ENCODE results near the gene GATD1. TPM values are rescaled to one million over a fixed set of nuclear protein-coding genes. Genes with fewer than 3 reads are reported as not detected.

The GATD1 gene
- total and polyA plus RNA-seq, 2 donors (not counting 1 experiment from before 2014, with no cell fraction given): 62.4 to 70.0 TPM

DNA sequence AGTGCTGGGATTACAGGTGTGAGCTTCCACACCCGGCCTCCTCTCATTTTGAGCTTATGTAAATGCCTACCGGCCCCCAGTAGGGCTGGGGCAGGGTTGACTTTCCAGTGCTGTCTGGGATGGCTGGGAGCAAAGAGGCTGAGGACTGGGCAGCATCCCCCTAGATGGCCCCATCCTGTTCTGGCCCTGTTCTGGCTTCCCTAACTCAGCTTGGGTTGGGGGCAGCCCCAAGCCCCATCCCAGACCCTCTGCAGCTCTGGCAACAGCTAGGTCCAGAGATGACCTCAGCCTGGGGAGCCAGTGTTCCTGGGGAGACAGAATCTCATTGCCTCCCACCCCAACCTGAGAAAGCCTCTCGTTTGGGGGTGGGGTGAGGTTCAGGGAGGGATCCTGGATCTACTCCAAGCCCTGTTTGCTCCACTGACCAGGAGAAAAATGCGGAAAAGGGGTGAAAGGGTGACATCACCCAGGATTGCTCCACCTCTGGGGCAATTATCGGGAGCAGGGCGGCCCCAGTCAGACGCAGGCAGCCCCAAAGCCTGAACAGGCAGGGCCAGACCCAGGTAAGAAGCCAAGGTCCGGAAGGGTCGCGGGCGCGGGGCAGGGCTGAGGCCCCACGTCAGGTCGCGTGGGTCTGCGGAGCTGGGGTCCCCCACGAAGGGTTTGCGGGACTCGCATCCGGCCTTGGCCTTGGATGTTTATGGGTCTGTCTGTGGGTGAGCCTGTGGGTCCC lies 41.3 kb upstream of the GATD1 start, which contains the start of gene PNPLA2:
Gene PNPLA2, plus strand, starts transcription at position 519 of the 733 bp plus-strand sequence. CDS start 805 bp downstream, outside the sequence.
- H3K4me1 ChIP-seq (ENCODE audit: control insufficient read depth in 2 of 2, insufficient read depth in 2 of 2, low read length in 2 of 2): peaks cover 16 to 26% of the 10 kb centered on the region in 2 donors
- no peaks in the 10 kb centered on the region for H3K27me3 ChIP-seq (replicated peaks in 1 of 4; ENCODE audit: control extremely low read depth in 1 of 4, control insufficient read depth in 3 of 4, insufficient read depth in 4 of 4, low read length in 3 of 4)
- POLR2A ChIA-PET: interaction anchor here (0.5 to 3.7 kb wide), 12 partner anchors 9 to 1564 kb away, joined by 3 to 57 read pairs (median 4); partner anchors contain the start of genes BET1L, CD151, CRACR2B and GATD1
- Mint-ChIP-seq H3K4me1 (peaks cover 20% of the 10 kb centered on the region), H3K4me3 (peak within 1 kb of the TSS; percentile 92), H3K27me3 (no peaks in the 10 kb centered on the region), H3K27ac (peak within 1 kb of the TSS; percentile 91), H3K9me3 (ENCODE audit: insufficient read depth) (no peaks in the 10 kb centered on the region)
- WGBS (ENCODE audit: insufficient coverage): 39% methylated on average over 19 of the region's 20 CpGs
- H3K27ac ChIP-seq (ENCODE audit: low read length in 2 of 2): peak within 1 kb of the TSS; percentile 68 to 91
- intact Hi-C loops (cut with micrococcal nuclease): loop anchor here (1.0 kb wide), 3 partner anchors 9 to 20 kb away; partner anchors contain the start of genes PIDD1, RPLP2 and SLC25A22
- H3K9me3 ChIP-seq (ENCODE audit: control extremely low read depth in 1 of 3, control insufficient read depth in 2 of 3, insufficient read depth in 1 of 3, low read length in 2 of 3): no peaks in the 10 kb centered on the region
- H3K79me2 ChIP-seq (ENCODE audit: control insufficient read depth, insufficient read depth, low read length): peaks cover 24% of the 10 kb centered on the region
- H4K20me1 ChIP-seq (ENCODE audit: control insufficient read depth, insufficient read depth, low read length, poor library complexity, severe bottlenecking): peaks cover 39% of the 10 kb centered on the region
- no peak for DNase-seq
- peak within 1 kb of the TSS in 4 of 5 experiments; percentile 58 to 82 (median 77) for H3K4me3 ChIP-seq (ENCODE audit: control extremely low read depth in 1 of 5, extremely low read depth in 1 of 5, insufficient read depth in 1 of 5, low read depth in 2 of 5, low read length in 4 of 5)
- H3K9ac ChIP-seq (ENCODE audit: low read length): peak within 1 kb of the TSS; percentile 91
- CTCF ChIA-PET: interaction anchor here (0.6 to 2.8 kb wide), 4 partner anchors 8 to 96 kb away, joined by 3 to 14 read pairs (median 4); partner anchors contain the start of gene RPLP2
- peaks cover 0 to 23% of the 10 kb centered on the region in 2 experiments for H3K36me3 ChIP-seq (replicated peaks in 1 of 2; ENCODE audit: control extremely low read depth in 1 of 2, control insufficient read depth in 1 of 2, extremely low read depth in 1 of 2, insufficient read depth in 2 of 2, low read length in 1 of 2)
- no peak for ATAC-seq (ENCODE audit: low read depth)
- peak within 1 kb of the TSS; percentile 87 for H2AFZ ChIP-seq (ENCODE audit: insufficient read depth, low read depth, low read length, poor library complexity, severe bottlenecking)
- H3K4me2 ChIP-seq (replicated peaks; ENCODE audit: low read depth, low read length, poor library complexity, severe bottlenecking): peak within 1 kb of the TSS; percentile 90
- TF ChIP-seq EZH2 (IDR thresholded peaks at IDR 0.05; ENCODE audit: borderline replicate concordance, insufficient read depth, low read depth, low read length, poor library complexity, severe bottlenecking) (no peak), CTCF (IDR thresholded peaks at IDR 0.05) (no peak)

DNA sequence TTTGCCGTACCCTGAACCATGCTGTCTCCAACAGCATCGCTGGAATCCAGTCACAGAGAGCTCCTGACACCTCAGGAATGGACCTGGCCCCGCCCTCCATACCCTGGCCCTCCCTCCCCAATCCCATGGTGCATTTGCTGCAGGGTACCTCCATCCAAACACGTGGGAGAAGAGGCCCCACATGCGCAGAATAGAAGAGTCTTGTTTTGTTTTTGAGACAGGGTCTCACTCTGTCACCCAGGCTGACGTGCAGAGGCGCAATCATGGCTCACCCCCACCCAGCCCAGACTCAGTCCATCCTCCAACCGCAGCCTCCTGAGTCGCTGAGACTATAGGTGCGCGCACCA lies 39.1 kb upstream of the GATD1 start:
- Mint-ChIP-seq H3K27me3 (no peaks in the 10 kb centered on the region), H3K4me3 (peak overlapping the region; percentile 3), H3K4me1 (peaks cover 22% of the 10 kb centered on the region), H3K27ac (peak overlapping the region; percentile 20), H3K9me3 (ENCODE audit: insufficient read depth) (no peaks in the 10 kb centered on the region)
- Histone ChIP-seq H3K27ac (ENCODE audit: low read length in 2 of 2) (no peak overlapping the region), H4K20me1 (ENCODE audit: control insufficient read depth, insufficient read depth, low read length, poor library complexity, severe bottlenecking) (peaks cover 36% of the 10 kb centered on the region), H3K4me1 (ENCODE audit: control insufficient read depth in 2 of 2, insufficient read depth in 2 of 2, low read length in 2 of 2) (peaks cover 20 to 28% of the 10 kb centered on the region in 2 donors), H3K4me2 (replicated peaks; ENCODE audit: low read depth, low read length, poor library complexity, severe bottlenecking) (no peak overlapping the region), H3K4me3 (ENCODE audit: control extremely low read depth in 1 of 5, extremely low read depth in 1 of 5, insufficient read depth in 1 of 5, low read depth in 2 of 5, low read length in 4 of 5) (no peak overlapping the region), H2AFZ (ENCODE audit: insufficient read depth, low read depth, low read length, poor library complexity, severe bottlenecking) (no peak overlapping the region), H3K36me3 (replicated peaks in 1 of 2; ENCODE audit: control extremely low read depth in 1 of 2, control insufficient read depth in 1 of 2, extremely low read depth in 1 of 2, insufficient read depth in 2 of 2, low read length in 1 of 2) (peaks cover 2 to 32% of the 10 kb centered on the region in 2 experiments), H3K27me3 (replicated peaks in 1 of 4; ENCODE audit: control extremely low read depth in 1 of 4, control insufficient read depth in 3 of 4, insufficient read depth in 4 of 4, low read length in 3 of 4) (no peaks in the 10 kb centered on the region), H3K9me3 (ENCODE audit: control extremely low read depth in 1 of 3, control insufficient read depth in 2 of 3, insufficient read depth in 1 of 3, low read length in 2 of 3) (no peaks in the 10 kb centered on the region), H3K9ac (ENCODE audit: low read length) (no peak overlapping the region), H3K79me2 (ENCODE audit: control insufficient read depth, insufficient read depth, low read length) (peaks cover 23% of the 10 kb centered on the region)
- POLR2A ChIA-PET: no interaction called here
- CTCF ChIA-PET: no interaction called here
- no peak for ATAC-seq (ENCODE audit: low read depth)
- intact Hi-C loops (cut with micrococcal nuclease): no loop called here
- TF ChIP-seq EZH2 (IDR thresholded peaks at IDR 0.05; ENCODE audit: borderline replicate concordance, insufficient read depth, low read depth, low read length, poor library complexity, severe bottlenecking): no peak
- TF ChIP-seq CTCF (IDR thresholded peaks at IDR 0.05): no peak
- 86% methylated on average over 6 of the region's 11 CpGs for WGBS (ENCODE audit: insufficient coverage)
- no peak for DNase-seq
